H1 (cell line): ENCODE data around the gene TTC23. TPM values are rescaled to one million over a fixed set of nuclear protein-coding genes. Genes with fewer than 3 reads are reported as not detected.

Experiments used
- CBX8 ChIP-seq: fragments of 300-800, 300-1000 bp; sonication (generic); IDR thresholded peaks from 2 replicates; pipeline ENCODE4 v1.7.1; 2016; ENCODE audit warnings: low read depth, low read length, borderline replicate concordance
- JUN ChIP-seq: IDR thresholded peaks from 2 replicates; pipeline ENCODE4 v1.6.1; 2011; ENCODE audit warnings: low read depth, mild to moderate bottlenecking, improper control_type of control experiment, low read length
- NANOG ChIP-seq: IDR thresholded peaks from 2 replicates; pipeline ENCODE4 v1.6.1; 2011; ENCODE audit warnings: low read length, low read depth, mild to moderate bottlenecking, inconsistent platforms; ENCODE audit not compliant: insufficient read depth, poor library complexity, severe bottlenecking
- NRF1 ChIP-seq: IDR thresholded peaks from 2 replicates; pipeline ENCODE4 v1.6.1; 2011; ENCODE audit warnings: mild to moderate bottlenecking, low read depth, low read length, improper control_type of control experiment
- RAD21 ChIP-seq, 2 experiments: IDR thresholded peaks in 1 of 2; conservative IDR thresholded peaks in 1 of 2; 2 replicates each; pipeline ENCODE4 v1.6.1; 2011; ENCODE audit warnings: low read depth in 2 of 2, low read length in 2 of 2, improper control_type of control experiment in 1 of 2, inconsistent platforms in 1 of 2, mild to moderate bottlenecking in 1 of 2, moderate library complexity in 1 of 2
- polyA plus RNA-seq, 7 experiments: library from polyadenylated mRNA; depleted of rRNA in 3 of 7; stranded (reverse) in 5 of 7; unstranded in 2 of 7; fragments of >200 nt in 5 of 7; fragments of 200-250 nt in 2 of 7; gene quantifications; 1 replicate in 5 of 7; 2 replicates in 1 of 7; 4 replicates in 1 of 7; pipeline versions ENCODE4 v1.2.1 to v1.2.3, GENCODE V29; 2011 to 2013; ENCODE audit warnings: missing spikeins in 2 of 7, mixed read lengths in 2 of 7
- total RNA-seq: library from RNA; stranded (reverse); fragmentation: NEBNext Ultra II Directional; extraction: Animal tissue kit (Norgen Biotek cat#: 25700); gene quantifications from 2 replicates; pipeline ENCODE4 v1.2.1, GENCODE V29; 2021
- TF ChIP-seq, protein P1 (sequence below): IDR thresholded peaks from 2 replicates; pipeline ENCODE4 v1.6.1; 2011; ENCODE audit warnings: low read length, improper control_type of control experiment
- TF ChIP-seq, protein P2 (sequence below): IDR thresholded peaks from 2 replicates; pipeline ENCODE4 v1.6.1; 2011; ENCODE audit warnings: low read depth, mild to moderate bottlenecking, low read length; ENCODE audit not compliant: insufficient read depth

Gene TTC23
- total and polyA plus RNA-seq, 2 of the 8 experiments (the other 6 are each of a cell fraction or from before 2014, with no cell fraction given): 4.8 to 23.0 TPM

DNA sequence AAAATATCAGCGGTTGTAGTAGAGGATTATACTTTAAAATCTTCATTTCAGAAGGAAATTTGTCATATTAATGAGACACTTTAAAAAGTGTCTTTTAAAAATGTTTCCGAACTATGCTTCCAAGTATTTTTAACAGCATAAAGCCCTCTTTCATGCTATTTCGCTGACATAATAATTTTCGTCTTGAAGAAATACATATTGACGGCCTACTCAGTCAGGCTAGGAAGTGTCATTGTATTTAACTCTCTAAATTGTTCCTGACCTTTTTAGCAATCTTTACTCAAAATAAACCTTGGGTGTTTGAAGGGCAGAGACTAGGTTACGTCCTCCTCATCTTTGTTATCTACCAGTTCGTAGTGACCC, 1.1 kb upstream of the TTC23 start (continued):
- TF ChIP-seq, protein P1, sequence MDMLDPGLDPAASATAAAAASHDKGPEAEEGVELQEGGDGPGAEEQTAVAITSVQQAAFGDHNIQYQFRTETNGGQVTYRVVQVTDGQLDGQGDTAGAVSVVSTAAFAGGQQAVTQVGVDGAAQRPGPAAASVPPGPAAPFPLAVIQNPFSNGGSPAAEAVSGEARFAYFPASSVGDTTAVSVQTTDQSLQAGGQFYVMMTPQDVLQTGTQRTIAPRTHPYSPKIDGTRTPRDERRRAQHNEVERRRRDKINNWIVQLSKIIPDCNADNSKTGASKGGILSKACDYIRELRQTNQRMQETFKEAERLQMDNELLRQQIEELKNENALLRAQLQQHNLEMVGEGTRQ: no peak
- TF ChIP-seq NANOG: no peak
- no peak for TF ChIP-seq RAD21 (IDR thresholded peaks at IDR 0.05 in 1 of 2, conservative IDR thresholded peaks at IDR 0.05 in 1 of 2; ENCODE audit: low read depth in 2 of 2, low read length in 2 of 2)
- no peak for TF ChIP-seq CBX8
- TF ChIP-seq JUN: no peak
- TF ChIP-seq NRF1: no peak
- TF ChIP-seq, protein P2, sequence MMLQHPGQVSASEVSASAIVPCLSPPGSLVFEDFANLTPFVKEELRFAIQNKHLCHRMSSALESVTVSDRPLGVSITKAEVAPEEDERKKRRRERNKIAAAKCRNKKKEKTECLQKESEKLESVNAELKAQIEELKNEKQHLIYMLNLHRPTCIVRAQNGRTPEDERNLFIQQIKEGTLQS: no peak
- TF ChIP-seq, all 59 proteins: peak for 0
